GM12878 (cell line): ENCODE data around the gene CXXC4. TPM values are rescaled to one million over a fixed set of nuclear protein-coding genes. Genes with fewer than 3 reads are reported as not detected.
A peak's percentile ranks its signal among the peaks of the same experiment; 100 is the strongest.

Experiments
- ATF7 ChIP-seq: fragments of 450-650 bp; IDR thresholded peaks from 2 replicates; pipeline ENCODE4 v1.6.1; 2016; ENCODE audit warnings: low read depth, mild to moderate bottlenecking
- EGR1 ChIP-seq, 2 experiments: IDR thresholded peaks; 1 replicate in 1 of 2; 2 replicates in 1 of 2; pipeline ENCODE4 v1.6.1; 2011 to 2012; ENCODE audit warnings: low read depth in 2 of 2, low read length in 2 of 2, borderline replicate concordance in 1 of 2, mild to moderate bottlenecking in 1 of 2, moderate library complexity in 1 of 2
- EP300 ChIP-seq, 2 experiments: fragments of 150-350 bp in 1 of 2; IDR thresholded peaks; 2 replicates each; pipeline ENCODE4 v1.6.1; 2011 to 2012; ENCODE audit warnings: low read depth in 2 of 2, low read length in 2 of 2, borderline replicate concordance in 1 of 2, improper control_type of control experiment in 1 of 2, inconsistent platforms in 1 of 2; ENCODE audit not compliant: control insufficient read depth in 1 of 2
- FOS ChIP-seq: IDR thresholded peaks from 3 replicates; pipeline ENCODE4 v1.6.1; 2011; ENCODE audit warnings: borderline replicate concordance; ENCODE audit not compliant: insufficient read length; ENCODE audit errors: extremely low read depth
- GATAD2B ChIP-seq: fragments of 450-650 bp; conservative IDR thresholded peaks from 2 replicates; pipeline ENCODE4 v1.6.1; 2017; ENCODE audit warnings: low read depth, mild to moderate bottlenecking, moderate library complexity
- MTA2 ChIP-seq: fragments of 450-650 bp; IDR thresholded peaks from 2 replicates; pipeline ENCODE4 v1.6.1; 2016; ENCODE audit warnings: low read depth, mild to moderate bottlenecking, moderate library complexity
- NRF1 ChIP-seq: conservative IDR thresholded peaks from 2 replicates; pipeline ENCODE4 v1.6.1; 2011; ENCODE audit warnings: mild to moderate bottlenecking, low read depth, low read length, improper control_type of control experiment
- SIX5 ChIP-seq: IDR thresholded peaks from 2 replicates; pipeline ENCODE4 v1.6.1; 2011; ENCODE audit warnings: mild to moderate bottlenecking, low read depth, low read length, moderate library complexity; ENCODE audit not compliant: severe bottlenecking
- SMAD5 ChIP-seq: IDR thresholded peaks from 2 replicates; pipeline ENCODE4 v1.6.1; 2016; ENCODE audit warnings: antibody characterized with exemption, low read depth
- SREBF1 ChIP-seq: IDR thresholded peaks from 2 replicates; pipeline ENCODE4 v1.6.1; 2012; ENCODE audit warnings: mild to moderate bottlenecking, low read length
- ZBED1 ChIP-seq: IDR thresholded peaks from 2 replicates; pipeline ENCODE4 v1.6.1; 2016; ENCODE audit warnings: borderline replicate concordance
- ZNF217 ChIP-seq: fragments of 450-650 bp; IDR thresholded peaks from 2 replicates; pipeline ENCODE4 v1.6.1; 2017; ENCODE audit warnings: antibody characterized with exemption, mild to moderate bottlenecking
- ZNF24 ChIP-seq: fragments of 450-650 bp; IDR thresholded peaks from 2 replicates; pipeline ENCODE4 v1.6.1; 2017; ENCODE audit warnings: antibody characterized with exemption, mild to moderate bottlenecking
- ZNF274 ChIP-seq: IDR thresholded peaks from one replicate; pipeline ENCODE4 v1.8.0; 2011; ENCODE audit not compliant: insufficient read length, insufficient read depth
- ZSCAN29 ChIP-seq: fragments of 450-650 bp; IDR thresholded peaks from 2 replicates; pipeline ENCODE4 v1.6.1; 2017; ENCODE audit warnings: mild to moderate bottlenecking, moderate library complexity
- polyA plus RNA-seq, 11 experiments: library from polyadenylated mRNA; depleted of rRNA in 4 of 11; unstranded in 6 of 11; stranded (reverse) in 5 of 11; fragments of >200 nt; fragmentation: Nextera tagmentation in 4 of 11; fragmentation: Illumina TruSeq in 1 of 11; extraction: Ambion mirVana in 4 of 11; extraction: Trizol in 1 of 11; gene quantifications; 1 replicate in 1 of 11; 2 replicates in 10 of 11; pipeline versions ENCODE4 v1.2.1 to v1.2.3, GENCODE V29; 2011 to 2016; ENCODE audit warnings: inconsistent platforms in 2 of 11, missing spikeins in 2 of 11, low read depth in 1 of 11
- total RNA-seq, 4 experiments: library from RNA; depleted of rRNA in 3 of 4; stranded (reverse); fragments of >200 nt in 3 of 4; fragmentation: Illumina TruSeq in 1 of 4; extraction: Trizol in 1 of 4; gene quantifications; 2 replicates each; pipeline versions ENCODE4 v1.2.1 to v1.2.3, GENCODE V29; 2013 to 2021
- TF ChIP-seq, protein P1 (sequence below): fragments of 450-650 bp; IDR thresholded peaks from 2 replicates; pipeline ENCODE4 v1.6.1; 2017; ENCODE audit warnings: mild to moderate bottlenecking, low read depth, inconsistent platforms; ENCODE audit not compliant: poor library complexity, severe bottlenecking
- TF ChIP-seq, protein P2 (sequence below): fragments of 450-650 bp; IDR thresholded peaks from 2 replicates; pipeline ENCODE4 v1.6.1; 2017; ENCODE audit warnings: borderline replicate concordance
- TF ChIP-seq, protein P3 (sequence below): fragments of 450-650 bp; IDR thresholded peaks from 2 replicates; pipeline ENCODE4 v1.6.1; 2016; ENCODE audit warnings: mild to moderate bottlenecking
- TF ChIP-seq, protein P4 (sequence below): fragments of 450-650 bp; IDR thresholded peaks from 2 replicates; pipeline ENCODE4 v1.6.1; 2016; ENCODE audit warnings: mild to moderate bottlenecking, moderate library complexity, borderline replicate concordance

The CXXC4 gene
- total and polyA plus RNA-seq, 10 of the 15 experiments (the other 5 are each of a cell fraction or from before 2014, with no cell fraction given), result 4.2 to 17.0 (median 7.8) TPM

DNA sequence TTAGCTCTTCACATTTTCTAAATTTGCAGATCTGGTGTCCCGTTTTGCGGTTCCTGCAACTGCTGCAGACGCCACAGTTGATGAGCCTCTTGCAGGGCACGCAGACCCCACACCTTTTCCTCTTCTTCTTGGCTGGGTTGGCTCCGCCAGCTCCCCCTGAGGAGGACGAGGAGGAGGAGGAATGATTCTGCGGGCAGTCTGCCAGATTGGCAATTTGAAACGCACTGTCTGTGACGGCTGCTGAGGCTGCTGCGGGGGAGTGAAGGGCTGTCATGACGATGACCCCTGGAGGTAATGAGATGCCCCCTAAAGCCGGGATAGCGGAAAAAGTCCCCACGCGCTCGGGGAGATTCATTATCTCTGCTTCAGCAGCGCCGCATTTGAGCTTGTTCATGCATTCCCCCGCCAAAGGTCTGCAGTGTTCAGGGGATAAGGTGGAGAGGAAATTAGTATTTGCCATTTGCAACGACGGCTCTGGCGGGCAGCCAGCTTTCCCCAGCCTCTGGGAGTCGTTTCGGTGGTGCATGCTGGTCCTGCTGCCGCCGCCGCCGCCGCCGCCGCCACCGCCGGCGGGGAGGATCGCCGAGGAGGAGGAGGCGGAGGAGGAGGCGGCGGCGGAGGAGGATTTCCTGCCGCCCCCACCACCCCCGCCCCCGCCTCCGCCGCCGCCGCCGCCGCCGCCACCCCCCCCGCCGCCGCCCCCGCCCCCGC lies 3.8 kb downstream of the CXXC4 start (continued):
- peak; percentile 22; the same call in 1 of the 2 replicates for TF ChIP-seq MTA2
- no peak for TF ChIP-seq EP300 (IDR thresholded peaks at IDR 0.05; ENCODE audit: borderline replicate concordance in 1 of 2, control insufficient read depth in 1 of 2, low read depth in 2 of 2, low read length in 2 of 2)
- no peak for TF ChIP-seq ATF7
- TF ChIP-seq, protein P1, sequence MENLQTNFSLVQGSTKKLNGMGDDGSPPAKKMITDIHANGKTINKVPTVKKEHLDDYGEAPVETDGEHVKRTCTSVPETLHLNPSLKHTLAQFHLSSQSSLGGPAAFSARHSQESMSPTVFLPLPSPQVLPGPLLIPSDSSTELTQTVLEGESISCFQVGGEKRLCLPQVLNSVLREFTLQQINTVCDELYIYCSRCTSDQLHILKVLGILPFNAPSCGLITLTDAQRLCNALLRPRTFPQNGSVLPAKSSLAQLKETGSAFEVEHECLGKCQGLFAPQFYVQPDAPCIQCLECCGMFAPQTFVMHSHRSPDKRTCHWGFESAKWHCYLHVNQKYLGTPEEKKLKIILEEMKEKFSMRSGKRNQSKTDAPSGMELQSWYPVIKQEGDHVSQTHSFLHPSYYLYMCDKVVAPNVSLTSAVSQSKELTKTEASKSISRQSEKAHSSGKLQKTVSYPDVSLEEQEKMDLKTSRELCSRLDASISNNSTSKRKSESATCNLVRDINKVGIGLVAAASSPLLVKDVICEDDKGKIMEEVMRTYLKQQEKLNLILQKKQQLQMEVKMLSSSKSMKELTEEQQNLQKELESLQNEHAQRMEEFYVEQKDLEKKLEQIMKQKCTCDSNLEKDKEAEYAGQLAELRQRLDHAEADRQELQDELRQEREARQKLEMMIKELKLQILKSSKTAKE, result peak; percentile 12
- 0 out of 2 replicates have a peak, but pooled peaks have one; percentile 24 for TF ChIP-seq ZNF217
- no peak for TF ChIP-seq ZBED1
- TF ChIP-seq ZNF274, result no peak
- TF ChIP-seq ZSCAN29, result peak; percentile 32; the same call in 1 of the 2 replicates
- peak in 1 of 2 experiments; percentile 96; a peak in 2 of 3 replicates for TF ChIP-seq EGR1 (IDR thresholded peaks at IDR 0.05; ENCODE audit: borderline replicate concordance in 1 of 2, low read depth in 2 of 2, low read length in 2 of 2)
- TF ChIP-seq GATAD2B, result peak; percentile 43; the same call in 1 of the 2 replicates
- no peak for TF ChIP-seq FOS
- TF ChIP-seq, protein P2, sequence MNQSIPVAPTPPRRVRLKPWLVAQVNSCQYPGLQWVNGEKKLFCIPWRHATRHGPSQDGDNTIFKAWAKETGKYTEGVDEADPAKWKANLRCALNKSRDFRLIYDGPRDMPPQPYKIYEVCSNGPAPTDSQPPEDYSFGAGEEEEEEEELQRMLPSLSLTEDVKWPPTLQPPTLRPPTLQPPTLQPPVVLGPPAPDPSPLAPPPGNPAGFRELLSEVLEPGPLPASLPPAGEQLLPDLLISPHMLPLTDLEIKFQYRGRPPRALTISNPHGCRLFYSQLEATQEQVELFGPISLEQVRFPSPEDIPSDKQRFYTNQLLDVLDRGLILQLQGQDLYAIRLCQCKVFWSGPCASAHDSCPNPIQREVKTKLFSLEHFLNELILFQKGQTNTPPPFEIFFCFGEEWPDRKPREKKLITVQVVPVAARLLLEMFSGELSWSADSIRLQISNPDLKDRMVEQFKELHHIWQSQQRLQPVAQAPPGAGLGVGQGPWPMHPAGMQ, result peak; percentile 27; the same call in 1 of the 2 replicates
- no peak for TF ChIP-seq NRF1
- no peak for TF ChIP-seq ZNF24
- TF ChIP-seq, protein P3, sequence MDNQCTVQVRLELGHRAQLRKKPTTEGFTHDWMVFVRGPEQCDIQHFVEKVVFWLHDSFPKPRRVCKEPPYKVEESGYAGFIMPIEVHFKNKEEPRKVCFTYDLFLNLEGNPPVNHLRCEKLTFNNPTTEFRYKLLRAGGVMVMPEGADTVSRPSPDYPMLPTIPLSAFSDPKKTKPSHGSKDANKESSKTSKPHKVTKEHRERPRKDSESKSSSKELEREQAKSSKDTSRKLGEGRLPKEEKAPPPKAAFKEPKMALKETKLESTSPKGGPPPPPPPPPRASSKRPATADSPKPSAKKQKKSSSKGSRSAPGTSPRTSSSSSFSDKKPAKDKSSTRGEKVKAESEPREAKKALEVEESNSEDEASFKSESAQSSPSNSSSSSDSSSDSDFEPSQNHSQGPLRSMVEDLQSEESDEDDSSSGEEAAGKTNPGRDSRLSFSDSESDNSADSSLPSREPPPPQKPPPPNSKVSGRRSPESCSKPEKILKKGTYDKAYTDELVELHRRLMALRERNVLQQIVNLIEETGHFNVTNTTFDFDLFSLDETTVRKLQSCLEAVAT, result no peak; the same call in 1 of the 2 replicates
- TF ChIP-seq, protein P4, sequence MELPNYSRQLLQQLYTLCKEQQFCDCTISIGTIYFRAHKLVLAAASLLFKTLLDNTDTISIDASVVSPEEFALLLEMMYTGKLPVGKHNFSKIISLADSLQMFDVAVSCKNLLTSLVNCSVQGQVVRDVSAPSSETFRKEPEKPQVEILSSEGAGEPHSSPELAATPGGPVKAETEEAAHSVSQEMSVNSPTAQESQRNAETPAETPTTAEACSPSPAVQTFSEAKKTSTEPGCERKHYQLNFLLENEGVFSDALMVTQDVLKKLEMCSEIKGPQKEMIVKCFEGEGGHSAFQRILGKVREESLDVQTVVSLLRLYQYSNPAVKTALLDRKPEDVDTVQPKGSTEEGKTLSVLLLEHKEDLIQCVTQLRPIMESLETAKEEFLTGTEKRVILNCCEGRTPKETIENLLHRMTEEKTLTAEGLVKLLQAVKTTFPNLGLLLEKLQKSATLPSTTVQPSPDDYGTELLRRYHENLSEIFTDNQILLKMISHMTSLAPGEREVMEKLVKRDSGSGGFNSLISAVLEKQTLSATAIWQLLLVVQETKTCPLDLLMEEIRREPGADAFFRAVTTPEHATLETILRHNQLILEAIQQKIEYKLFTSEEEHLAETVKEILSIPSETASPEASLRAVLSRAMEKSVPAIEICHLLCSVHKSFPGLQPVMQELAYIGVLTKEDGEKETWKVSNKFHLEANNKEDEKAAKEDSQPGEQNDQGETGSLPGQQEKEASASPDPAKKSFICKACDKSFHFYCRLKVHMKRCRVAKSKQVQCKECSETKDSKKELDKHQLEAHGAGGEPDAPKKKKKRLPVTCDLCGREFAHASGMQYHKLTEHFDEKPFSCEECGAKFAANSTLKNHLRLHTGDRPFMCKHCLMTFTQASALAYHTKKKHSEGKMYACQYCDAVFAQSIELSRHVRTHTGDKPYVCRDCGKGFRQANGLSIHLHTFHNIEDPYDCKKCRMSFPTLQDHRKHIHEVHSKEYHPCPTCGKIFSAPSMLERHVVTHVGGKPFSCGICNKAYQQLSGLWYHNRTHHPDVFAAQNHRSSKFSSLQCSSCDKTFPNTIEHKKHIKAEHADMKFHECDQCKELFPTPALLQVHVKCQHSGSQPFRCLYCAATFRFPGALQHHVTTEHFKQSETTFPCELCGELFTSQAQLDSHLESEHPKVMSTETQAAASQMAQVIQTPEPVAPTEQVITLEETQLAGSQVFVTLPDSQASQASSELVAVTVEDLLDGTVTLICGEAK, result 0 out of 2 replicates have a peak, but pooled peaks have one; percentile 16
- no peak for TF ChIP-seq SREBF1
- TF ChIP-seq SIX5, result no peak
- TF ChIP-seq SMAD5, result 0 out of 2 replicates have a peak, but pooled peaks have one; percentile 43
